NCI-H345 treated with DMSO at 0.1 percent for 48 hours (cell line): Measurements from ENCODE around the gene ILF2.
"Not testable (repeated sequence)": the region's sequence is repeated elsewhere in the genome, so short reads cannot be mapped to it uniquely, and the experiment has no call there.

Experiments used
- DNase-seq: peaks from one replicate; lab custom pipeline; 2025; ENCODE audit not compliant: unreplicated experiment; lab: John Stamatoyannopoulos, UW

ILF2 gene

DNA sequence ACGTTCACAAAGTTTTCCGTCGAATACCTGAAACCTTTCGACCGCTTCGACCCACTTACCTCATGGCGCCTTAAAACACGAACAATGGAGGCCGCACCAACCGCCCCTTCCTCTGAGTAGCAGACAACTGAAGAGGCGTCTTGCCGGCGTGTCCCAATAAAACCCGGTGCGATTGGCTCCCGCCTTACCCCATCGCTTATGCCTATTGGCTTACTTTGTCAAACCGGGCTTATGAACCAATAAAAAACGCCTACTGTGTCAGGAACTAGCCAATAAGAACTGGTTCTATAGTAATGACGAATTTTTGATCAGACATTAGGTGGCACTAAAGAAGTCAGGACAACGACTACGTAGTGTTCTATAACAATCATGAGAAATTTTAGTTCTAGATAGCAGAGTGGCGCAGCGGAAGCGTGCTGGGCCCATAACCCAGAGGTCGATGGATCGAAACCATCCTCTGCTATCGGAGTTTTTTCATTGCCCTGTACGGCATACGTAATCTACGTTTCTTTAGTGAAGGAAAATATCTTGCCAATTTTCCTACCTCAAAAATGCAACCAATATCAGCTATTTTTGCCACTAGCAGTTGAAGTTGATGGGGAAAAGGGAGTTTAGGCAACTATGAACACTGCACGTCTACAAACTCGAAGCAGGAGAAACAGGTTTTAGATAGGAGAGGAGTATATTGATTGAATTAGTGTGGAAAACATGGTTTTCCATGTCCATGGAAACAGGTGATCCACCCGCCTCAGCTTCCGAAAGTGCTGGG lies at the start of gene ILF2:
ILF2 (minus strand) TSS at position 135 of the 769 bp plus-strand sequence; CDS start at position 64, 71 bp downstream.
- DNase-seq, result peak; percentile 100

DNA sequence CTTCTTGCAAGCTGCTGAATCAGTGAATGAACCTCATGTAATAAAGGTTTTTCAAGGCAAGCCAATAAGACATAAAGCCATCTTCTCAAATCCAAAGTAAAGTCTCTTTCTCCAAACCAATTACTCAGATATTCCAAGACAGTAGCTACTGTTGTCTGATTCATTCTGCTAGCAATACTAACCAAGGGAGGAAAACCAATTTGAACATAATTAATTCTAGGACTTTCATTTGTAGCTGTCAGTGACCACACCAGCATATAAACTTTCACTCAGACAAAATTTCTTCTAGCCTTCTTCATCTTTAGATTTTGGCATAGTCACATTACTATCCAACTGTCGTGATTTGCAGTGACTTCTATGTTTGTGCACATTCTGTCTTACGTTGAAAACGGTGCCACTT lies 46.5 kb upstream of the ILF2 start:
- DNase-seq, result no peak

DNA sequence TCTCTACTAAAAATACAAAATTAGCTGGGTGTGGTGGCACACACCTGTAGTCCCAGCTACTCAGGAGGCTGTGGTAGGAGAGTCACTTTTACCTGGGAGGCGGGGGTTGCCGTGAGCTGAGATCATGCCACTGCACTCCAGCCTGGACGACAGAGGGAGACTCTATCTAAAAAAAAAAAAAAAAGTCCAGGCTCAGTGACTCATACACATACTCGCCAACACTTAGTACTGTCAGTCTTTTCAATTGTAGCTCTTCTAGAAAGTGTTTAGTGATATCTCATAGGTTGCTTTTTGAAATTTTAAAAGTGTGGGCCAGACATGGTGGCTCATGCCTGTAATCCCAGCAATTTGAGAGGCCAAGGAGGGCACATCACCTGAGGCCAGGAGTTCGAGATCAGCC lies 45.4 kb upstream of the ILF2 start:
- not testable (repeated sequence) for DNase-seq

DNA sequence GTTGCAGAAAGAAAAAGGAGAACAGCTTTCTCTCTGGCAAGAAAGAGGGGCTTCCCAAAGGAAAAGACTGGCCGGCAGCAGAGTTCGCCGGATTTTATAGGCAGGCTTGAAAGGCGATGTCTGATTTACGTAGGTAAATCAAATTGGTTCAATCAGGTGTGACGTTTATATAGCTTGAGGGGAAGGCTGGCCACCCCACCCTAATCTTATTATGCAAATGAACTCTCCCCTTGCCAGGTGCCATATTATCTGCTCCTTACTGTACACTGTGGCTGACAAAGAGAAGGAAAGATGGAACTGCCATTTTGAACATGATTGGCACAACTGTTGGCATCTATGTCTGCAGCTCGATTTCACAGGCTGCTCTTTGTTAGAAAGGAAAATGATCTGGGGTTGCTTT lies 40.2 kb upstream of the ILF2 start:
- no peak for DNase-seq

DNA sequence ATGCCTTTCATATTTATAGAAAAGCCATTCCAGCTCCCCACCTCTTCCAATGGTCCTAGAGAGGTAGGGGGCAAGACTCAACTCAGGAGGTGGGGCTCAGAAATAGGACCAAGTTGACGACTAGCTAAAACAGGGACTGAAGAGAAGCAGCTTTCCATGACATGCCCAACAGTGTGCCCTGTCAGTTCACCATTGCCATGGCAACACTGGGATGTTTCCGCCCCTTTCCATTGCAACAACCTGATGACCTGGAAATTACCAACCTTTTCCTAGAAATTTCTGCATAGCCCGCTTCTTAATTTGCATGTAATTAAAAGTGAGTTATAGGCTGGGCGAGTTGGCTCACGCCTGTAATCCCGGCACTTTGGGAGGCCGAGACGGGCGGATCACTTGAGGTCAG lies 34.7 kb upstream of the ILF2 start:
- no peak for DNase-seq

DNA sequence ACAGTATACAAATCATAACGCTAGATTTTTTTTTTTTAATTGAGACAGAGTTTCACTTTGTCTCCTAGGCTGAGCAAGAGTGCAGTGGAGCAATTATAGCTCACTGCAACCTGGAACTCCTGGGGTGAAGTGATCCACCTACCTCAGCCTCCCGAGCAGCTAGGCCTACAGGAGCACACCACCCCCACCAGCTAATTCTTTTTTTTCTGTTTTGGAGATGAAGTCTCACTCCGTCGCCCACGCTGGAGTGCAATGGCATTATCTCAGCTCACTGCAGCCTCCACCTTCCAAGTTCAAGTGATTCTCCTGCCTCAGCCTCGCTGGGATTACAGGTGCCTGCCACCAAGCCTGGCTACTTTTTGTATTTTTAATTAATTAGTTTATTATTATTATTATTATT lies 29.0 kb upstream of the ILF2 start:
- DNase-seq, result no peak

DNA sequence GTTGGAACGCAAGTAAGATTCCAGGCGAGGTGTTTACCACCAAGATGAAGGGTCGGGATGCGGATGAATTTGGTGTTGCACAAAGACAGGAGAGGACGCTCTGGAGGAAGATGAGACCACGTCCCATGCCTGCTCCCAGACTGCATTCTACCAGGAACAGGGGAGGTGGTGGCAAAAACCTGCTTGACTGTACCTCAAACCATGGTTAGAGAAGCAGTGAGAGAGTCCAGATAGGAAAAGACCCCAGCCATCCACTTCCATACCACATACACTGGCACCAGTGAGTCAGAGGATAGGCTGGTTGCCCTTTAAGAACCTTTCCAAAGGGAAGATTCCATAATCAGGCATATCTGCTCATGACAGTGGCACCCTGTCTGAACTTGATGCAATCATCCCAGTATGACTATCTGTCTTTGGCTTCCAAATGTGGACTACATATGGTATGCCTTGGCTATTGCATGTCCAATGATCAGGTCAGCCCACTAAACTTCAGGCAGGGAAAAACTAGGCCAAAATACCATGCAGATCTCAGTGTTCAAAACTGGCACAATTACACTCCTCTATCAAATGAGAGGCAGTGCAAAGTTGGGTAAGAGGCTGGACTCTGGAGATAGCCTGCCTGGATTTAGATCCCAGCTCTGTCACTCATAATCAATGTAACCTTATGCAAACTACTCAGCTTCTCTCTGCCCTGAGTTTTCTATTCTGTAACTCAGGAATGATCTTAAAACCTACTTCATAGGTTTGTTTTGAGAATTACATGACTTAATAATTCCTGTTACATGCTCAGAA lies 28.3 kb upstream of the ILF2 start:
- no peak for DNase-seq

DNA sequence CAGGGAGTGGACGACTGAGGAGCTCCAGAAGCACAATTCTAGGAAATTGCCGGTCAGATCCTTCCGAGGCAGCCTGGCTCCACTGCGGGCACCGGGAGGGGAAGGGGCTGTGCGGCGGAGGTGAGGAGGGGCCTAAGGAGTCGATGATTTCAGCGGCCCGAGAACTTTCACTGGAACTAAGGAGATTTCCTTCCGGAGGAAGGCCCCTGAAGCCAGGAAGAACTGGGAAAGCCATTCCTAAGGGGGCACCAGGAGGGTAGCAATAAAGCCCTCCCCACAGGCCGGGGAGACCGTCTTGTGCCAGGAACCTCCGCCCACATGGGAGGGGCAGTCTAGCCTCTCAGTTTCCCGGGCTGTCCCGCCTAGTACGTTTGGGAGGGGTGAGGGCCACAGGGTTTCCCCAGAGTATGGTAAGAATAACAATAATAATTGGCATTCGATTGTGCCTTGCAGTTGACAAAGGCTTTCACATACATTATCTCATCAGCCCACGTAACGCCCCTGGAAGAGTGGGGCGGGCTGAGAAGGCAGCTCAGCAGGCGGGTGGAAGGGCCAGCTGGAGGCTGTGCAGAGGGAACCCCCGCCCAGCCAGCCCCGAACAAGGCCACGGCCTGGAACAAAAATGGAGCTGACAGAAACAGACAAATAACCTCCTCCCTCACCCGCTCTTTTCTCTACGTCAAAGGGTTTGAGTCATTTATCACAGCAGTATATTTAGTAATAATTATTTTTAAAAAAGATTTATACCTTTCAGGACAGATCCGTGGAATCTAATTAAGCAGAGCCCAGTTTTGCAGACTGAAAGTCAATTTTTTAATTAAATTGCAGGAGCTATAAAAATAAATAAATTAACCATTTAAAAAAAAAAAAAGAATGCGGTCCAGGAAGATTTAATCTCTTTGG lies 27.5 kb upstream of the ILF2 start:
- DNase-seq, result no peak

DNA sequence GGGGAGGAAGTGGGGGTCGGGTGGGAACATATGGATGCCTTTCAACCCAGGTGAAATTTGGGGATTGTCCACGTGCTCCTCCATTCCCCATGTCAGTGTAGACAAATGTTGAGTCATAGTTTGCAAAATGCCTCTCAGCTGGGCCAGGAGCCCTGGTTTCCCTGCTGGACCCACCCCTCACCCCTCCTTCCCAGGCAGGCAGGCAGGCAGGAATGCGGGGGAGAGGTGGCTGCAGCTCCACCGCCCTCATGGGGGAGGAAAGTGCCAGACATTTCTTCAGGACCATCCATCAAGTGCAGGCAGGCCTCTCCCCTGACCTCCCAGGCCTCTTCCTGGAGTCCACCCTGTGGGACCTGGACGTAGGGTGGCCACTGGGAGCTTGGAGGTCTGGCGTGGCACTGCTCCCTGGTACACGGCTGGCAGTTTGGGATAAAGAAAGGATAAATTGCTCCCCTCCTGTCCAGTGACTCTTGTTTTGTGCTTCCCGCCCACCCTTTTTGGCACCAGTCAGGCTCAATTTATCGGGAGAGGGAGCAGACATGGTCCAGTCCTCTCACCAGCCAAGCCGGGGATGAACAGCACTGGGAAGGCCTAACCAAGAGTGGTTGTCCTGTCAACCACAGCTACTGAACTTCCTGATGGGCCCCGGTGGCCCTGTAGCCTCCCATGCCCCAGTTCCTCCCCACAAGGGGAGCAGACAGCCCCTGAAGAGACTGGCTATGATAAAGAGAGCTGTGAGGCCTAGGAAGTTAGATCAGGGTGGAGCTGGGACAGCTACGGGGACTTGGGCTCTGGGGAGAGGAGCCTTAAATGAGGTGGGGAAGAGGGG lies 26.6 kb upstream of the ILF2 start:
- DNase-seq, result no peak

DNA sequence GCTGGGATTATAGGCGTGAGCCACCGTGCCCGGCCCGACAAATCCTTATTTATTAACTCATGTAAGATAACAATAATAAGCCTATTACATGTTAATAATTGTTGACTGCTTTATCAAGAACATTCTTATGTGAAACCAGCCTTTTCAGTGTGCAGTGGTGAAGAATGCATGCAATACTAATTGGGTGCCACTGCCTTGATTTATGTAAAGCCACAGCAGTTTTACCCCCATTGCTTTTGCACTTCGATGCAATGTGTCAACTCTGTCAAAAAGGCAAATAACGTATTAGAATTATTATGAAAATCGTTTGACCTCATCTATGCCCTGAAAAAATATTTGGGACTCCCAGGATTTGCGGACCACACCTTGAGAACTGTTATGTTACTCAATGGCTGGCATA lies 25.9 kb upstream of the ILF2 start:
- DNase-seq, result no peak

DNA sequence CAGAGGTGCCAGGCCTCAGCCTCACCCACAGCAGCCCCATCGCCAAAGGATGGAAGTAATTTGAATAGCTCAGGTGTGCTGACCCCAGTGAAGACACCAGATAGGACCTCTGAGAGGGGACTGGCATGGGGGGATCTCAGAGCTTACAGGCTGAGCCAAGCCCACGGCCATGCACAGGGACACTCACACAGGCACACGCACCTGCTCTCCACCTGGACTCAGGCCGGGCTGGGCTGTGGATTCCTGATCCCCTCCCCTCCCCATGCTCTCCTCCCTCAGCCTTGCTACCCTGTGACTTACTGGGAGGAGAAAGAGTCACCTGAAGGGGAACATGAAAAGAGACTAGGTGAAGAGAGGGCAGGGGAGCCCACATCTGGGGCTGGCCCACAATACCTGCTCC lies 22.7 kb upstream of the ILF2 start:
- no peak for DNase-seq

DNA sequence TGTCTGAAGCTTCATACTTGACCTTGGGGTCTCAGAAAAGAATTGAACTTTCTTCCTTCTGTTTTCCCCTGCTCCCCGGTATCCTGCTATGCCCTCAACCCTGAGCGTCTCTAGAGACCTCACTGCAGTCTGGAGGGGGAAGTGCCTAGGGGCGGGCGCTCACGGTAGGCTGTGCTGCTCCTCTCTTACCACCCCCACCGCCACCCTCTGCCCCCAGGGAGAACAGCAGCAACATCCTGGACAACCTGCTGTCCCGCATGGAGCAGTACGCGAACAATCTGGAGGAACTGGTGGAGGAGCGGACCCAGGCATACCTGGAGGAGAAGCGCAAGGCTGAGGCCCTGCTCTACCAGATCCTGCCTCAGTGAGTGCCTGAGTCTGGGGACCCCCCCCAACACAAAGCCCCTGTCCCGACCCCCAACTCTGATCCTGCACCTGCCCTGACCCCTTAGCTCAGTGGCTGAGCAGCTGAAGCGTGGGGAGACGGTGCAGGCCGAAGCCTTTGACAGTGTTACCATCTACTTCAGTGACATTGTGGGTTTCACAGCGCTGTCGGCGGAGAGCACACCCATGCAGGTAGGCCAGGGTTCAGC lies 18.0 kb upstream of the ILF2 start:
- no peak for DNase-seq

DNA sequence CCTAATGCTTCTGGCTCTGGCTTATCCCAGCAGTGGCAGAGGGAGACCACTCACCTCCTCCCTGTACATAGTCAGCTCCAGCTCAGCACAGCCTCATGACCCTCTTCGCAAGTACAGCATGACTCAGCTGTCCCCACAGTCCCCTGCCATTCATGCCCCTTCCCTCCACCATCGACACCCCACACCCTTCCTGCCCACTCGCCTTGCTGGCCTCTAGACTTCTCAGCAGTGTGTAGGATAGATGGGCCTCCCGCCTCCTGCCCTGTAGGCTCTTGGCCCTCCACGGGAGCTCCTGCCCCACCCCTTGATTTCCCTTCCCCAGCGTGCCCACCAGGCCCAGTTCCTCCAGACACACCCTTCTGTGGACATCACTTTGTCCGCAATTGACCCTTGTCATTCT lies 17.5 kb upstream of the ILF2 start:
- DNase-seq, result no peak

DNA sequence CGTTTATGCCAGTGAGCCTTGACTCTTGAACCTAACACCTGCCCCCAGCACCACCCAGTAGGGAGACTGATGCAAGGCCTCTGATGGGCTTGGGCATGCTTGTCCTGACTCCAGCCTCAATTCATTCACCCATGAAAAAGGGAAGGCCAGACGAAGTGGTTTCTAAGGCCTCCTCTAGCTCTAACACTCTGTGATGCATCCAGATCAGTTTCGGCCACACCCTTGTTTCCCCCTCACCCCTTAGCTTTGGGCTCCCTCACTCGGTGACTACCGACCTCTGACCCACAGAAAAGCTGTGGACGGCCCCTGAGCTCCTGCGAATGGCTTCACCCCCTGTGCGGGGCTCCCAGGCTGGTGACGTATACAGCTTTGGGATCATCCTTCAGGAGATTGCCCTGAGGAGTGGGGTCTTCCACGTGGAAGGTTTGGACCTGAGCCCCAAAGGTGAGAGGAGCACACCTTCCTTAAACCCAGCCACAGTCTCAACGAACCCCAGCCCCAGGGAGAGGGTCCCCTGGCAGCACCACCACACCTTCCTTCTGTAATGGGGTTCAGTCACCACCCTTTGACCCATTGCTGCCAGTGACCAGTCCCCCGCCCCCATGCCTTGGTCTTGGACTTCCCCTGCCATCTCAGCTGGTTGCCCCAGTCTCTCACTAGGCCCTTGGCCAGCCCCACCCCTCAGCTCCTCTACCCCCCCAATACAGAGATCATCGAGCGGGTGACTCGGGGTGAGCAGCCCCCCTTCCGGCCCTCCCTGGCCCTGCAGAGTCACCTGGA lies 16.7 kb upstream of the ILF2 start:
- no peak for DNase-seq

DNA sequence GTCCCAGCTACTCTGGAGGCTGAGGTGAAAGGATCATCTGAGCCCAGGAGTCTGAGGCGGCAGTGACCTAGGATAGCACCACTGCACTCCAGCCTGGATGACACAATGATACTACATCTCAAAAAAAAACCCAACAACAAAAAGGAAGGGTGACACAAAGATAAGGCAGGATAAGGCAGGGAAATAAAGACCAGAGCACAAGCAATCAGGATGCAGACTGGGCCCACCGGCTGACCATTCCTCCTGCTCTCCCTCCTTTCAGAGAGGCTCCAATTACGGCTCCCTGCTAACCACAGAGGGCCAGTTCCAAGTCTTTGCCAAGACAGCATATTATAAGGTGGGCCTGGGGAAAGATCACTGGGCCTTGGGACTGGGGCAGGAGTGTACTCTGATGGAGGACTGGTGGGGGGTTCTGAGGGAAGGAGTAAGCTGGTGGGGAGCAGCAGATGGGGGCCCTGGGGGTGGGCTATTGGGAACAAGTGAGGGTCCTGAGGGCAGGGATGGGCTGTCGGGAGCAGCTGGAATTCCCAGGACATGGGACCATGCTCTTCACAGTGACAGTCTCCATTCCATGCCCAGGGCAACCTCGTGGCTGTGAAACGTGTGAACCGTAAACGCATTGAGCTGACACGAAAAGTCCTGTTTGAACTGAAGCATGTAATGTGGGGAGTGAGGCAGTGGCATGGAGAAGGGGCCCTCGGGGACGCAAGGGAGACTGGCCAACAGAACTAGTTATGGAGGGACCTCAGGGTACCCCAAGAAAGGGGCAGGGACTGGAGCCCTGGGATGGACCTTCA lies 14.9 kb upstream of the ILF2 start:
- DNase-seq, result no peak

DNA sequence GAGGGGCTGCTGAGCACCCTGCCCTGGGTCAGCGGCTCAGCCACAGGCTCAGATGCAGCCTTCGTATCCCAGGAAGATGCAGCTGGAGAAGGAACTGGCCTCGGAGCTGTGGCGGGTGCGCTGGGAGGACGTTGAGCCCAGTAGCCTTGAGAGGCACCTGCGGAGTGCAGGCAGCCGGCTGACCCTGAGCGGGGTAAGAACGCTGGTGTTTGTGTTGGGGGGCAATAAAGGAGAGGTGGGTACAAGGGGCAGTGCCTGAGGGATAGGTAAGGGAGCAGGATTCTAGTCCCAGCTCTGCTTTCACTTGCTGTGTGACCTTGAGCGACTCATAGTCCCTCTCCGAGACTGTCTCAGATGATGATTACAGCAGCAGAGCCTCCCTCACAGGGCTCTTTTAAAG lies 14.1 kb upstream of the ILF2 start:
- no peak for DNase-seq

DNA sequence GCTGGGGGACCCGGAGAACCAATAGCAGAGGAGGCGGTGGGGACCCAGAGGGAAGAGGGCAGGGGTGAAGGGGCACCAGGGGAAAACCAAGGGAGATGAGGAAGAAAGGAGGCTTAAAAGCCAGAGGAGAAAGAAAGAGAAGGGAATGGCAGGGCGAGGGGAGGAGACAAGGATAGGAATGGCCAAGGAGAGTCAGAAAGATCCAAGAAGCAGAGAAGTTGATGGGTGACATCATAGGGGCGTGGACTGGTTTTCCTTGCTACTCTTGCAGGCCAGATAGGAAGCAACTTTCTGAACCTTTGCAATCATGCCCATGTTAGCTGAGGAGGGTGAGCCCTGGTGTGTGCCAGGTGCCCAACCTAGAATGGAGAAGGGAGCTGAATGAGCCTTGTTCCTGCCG lies 13.1 kb upstream of the ILF2 start:
- DNase-seq, result no peak

DNA sequence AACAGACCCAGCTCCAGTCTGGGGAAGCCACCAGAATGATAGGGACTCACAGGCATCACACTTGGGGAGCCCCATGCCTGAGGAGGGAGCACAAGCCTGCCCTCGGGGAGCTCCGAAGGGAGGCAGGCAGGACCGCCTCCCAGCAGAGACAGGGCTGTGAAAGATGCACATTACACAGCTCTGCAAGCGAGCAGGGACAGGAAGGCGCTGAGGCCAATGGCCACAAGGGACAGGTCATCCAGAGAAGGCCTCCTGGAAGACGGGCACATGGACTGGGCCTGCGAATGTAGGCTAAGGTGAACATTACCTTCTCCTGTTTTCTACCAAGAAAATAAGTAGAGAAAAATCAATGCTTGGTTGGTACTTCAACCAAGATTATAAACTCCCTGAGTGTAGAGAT lies 11.9 kb upstream of the ILF2 start:
- DNase-seq, result no peak

DNA sequence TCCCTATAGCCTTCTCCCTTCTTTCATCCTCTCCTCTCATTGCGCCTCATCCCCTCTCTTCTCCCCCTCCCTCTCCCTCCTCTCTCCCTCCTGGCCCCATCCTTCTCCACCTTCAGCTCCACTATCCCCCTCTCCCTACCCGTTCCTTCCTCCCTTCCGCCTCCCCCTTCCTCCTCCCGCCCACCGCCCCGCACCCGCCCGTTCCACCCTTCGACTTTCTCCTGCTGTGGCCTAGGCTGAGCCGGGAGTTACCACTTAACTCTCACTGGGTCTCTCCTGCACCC lies 9.3 kb upstream of the ILF2 start:
- no peak for DNase-seq
